GM12892 (cell line): ENCODE measurements around the gene C1RL.

Source experiments
- POLR2A ChIP-seq: IDR thresholded peaks from 2 replicates; pipeline ENCODE4 v1.6.1; 2011; ENCODE audit warnings: low read depth, low read length, control low read depth
- TAF1 ChIP-seq: IDR thresholded peaks from 2 replicates; pipeline ENCODE4 v1.6.1; 2011; ENCODE audit warnings: low read depth, mild to moderate bottlenecking, control low read depth, low read length, borderline replicate concordance

GRCh38 chr12:7154901-7155470 lies 46.0 kb upstream of the C1RL start:
- TF ChIP-seq POLR2A (no peak), TAF1 (no peak)
